Measurements from ENCODE around the gene GLIS1.

DNA sequence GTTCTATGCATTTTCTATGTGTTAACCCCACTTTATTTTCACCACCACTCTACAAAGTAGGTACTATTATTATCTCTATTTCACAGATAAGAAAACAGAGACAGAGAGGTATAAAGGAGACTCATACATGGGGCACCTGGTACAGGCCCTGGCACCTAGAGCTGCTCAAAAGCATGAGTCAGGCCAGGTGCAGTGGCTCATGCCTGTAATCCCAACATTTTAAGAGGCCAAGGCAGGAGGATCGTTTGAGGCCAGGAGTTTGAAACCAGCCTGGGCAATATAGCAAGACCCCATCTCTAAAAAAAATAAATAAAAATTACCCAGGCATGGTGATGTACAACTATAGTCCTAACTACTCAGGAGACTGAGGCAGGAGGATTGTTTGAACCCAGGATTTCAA, 35.8 kb downstream of the GLIS1 start:
- TF ChIP-seq, protein P1, sequence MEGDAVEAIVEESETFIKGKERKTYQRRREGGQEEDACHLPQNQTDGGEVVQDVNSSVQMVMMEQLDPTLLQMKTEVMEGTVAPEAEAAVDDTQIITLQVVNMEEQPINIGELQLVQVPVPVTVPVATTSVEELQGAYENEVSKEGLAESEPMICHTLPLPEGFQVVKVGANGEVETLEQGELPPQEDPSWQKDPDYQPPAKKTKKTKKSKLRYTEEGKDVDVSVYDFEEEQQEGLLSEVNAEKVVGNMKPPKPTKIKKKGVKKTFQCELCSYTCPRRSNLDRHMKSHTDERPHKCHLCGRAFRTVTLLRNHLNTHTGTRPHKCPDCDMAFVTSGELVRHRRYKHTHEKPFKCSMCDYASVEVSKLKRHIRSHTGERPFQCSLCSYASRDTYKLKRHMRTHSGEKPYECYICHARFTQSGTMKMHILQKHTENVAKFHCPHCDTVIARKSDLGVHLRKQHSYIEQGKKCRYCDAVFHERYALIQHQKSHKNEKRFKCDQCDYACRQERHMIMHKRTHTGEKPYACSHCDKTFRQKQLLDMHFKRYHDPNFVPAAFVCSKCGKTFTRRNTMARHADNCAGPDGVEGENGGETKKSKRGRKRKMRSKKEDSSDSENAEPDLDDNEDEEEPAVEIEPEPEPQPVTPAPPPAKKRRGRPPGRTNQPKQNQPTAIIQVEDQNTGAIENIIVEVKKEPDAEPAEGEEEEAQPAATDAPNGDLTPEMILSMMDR (IDR thresholded peaks at IDR 0.05): no peak
- no peak for TF ChIP-seq POLR2AphosphoS5 (IDR thresholded peaks at IDR 0.05; ENCODE audit: insufficient read depth in 1 of 2, low read depth in 1 of 2)

Data from vagina (tissue), 2 donors.